GM21367 (cell line): ENCODE measurements around the gene OR52E1.
"Not testable (repeated sequence)": the region's sequence is repeated elsewhere in the genome, so short reads cannot be mapped to it uniquely, and the experiment has no call there.

Source experiments
- ATAC-seq: cut with Tn5 transposase; IDR thresholded peaks from one replicate; pipeline ENCODE4 v1.9.1; 2021; ENCODE audit not compliant: unreplicated experiment

OR52E1 gene

GRCh38 chr11:5069272-5069671 lies at the start of gene OR52E1:
Gene OR52E1 (plus strand): TSS chr11:5069572.
- no peak for ATAC-seq

DNA sequence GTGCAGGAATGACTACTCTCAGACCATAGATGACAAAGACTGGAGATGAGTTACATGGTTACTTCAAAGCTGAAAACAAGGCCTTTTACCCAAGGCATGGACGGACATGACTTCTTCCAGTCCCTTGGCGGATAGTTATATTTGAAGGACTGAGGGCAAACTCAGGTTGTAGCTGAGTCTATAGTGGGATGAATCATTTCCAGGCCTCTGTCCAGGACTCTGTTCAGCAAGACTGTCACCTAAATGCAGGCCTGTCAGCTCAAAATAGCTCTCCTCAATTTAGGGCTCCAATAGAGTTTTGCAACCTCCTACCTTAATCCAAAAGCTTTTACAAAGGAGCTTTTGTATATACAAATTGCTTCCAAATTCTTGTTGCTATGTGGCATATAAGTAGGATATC lies 47.4 kb upstream of the OR52E1 start:
- no peak for ATAC-seq

DNA sequence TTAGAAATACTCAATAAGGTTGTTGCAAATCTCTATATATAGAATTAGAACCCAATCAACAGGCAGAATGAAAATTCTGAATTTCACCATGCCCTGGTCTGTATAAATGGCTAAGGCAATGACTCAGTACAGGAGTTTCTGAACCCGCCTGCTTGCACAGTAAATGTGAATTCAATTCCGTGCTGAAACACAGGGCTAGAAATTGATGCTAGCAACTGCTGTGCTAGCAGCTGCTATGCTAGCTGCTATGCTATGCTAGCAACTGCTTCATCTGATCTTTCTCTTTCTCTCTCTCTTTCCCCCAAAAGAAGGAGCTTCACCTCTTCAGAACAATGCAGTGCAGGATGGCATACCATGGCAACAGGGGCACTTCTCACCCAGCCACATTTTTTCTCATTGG lies 32.7 kb upstream of the OR52E1 start:
- no peak for ATAC-seq

DNA sequence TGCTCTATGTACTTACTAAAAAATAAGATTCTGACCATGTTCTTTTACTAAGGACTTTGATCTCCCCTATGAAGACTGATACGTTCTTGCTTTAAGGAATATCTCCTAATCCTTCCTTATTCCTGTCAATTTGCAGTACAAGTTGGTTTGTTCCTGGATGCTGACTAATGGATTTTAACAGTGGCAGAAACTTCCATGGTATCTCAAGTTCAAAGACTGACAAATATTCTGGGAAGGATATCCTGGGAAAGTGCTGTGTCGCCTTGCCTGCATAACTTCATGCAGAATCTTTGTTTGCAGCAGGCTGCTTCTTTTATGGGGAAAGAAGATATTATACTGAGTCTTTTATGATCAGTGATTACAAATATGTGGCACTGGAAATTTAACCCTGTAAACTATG lies 31.4 kb upstream of the OR52E1 start:
- no peak for ATAC-seq

GRCh38 chr11:5038341-5038740 lies 31.0 kb upstream of the OR52E1 start:
- no peak for ATAC-seq

DNA sequence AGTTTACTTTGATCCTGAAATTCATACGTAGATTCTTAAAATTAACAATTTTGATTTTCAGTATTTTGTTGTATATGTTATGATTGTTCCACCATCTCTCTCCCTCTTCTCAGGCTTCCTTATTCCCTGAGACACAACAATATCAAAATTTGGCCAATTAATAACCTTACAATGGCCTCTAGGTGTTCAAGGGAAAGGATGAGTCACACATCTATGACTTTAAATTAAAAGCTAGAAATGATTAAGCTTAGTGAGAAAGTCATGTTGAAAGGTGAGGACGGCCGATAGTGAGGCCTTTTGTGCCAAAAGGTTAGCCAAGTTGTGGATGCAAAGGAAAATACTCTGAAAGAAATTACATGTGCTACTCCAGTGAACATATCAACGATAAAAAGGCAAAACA lies 28.5 kb upstream of the OR52E1 start:
- no peak for ATAC-seq

- no peak for ATAC-seq
These were observed 27.3 kb upstream of the OR52E1 start for GRCh38 chr11:5042091-5042490.

GRCh38 chr11:5043380-5043779 lies 26.0 kb upstream of the OR52E1 start:
- ATAC-seq: no peak

- no peak for ATAC-seq
These were observed 23.1 kb upstream of the OR52E1 start, which contains the start of gene OR52J3 for GRCh38 chr11:5046226-5046625. Gene OR52J3 (plus strand): TSS chr11:5046526. CDS start chr11:5046526, 0 bp downstream.

- ATAC-seq: no peak
These were observed 22.5 kb upstream of the OR52E1 start for GRCh38 chr11:5046754-5047330.

DNA sequence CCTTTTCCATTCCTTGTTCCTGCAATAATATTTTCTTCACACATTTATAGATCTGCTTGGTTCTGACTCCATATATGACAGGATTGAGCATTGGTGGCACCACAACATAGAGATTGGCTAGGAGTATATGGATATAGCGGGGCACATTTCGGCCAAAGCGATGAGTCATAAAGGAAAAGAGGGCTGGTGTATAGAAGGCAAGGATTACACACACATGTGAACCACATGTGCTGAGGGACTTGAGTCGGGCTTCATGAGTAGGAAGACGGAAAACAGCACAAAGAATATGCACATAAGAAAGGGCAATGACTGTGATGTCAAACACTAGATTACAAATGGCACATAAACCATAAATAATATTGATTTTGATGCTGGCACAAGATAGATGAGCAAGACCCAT lies 10.7 kb upstream of the OR52E1 start:
- ATAC-seq: not testable (repeated sequence)

DNA sequence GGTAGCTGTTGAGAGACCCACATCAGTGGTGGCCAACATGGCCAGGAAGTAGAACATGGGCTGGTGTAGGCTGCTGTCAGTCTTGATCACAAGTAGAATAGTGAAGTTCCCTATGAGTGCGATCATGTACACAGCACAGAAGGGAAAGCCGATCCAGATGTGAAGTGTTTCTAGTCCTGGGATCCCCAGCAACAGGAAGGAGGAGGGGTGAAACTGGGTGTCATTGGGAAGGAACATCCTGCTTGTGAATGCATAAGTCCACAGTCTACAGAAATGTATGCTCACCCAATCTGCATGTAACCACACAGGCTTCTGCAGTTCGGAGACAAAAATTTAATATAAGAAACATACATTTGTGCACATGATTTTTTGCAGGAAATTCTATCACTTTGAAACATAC lies 10.0 kb upstream of the OR52E1 start, which contains the start of gene OR52E2:
TSS of gene OR52E2 (minus strand) at position 237 of the 400 bp plus-strand sequence. CDS start at position 237, 0 bp downstream.
- no peak for ATAC-seq

DNA sequence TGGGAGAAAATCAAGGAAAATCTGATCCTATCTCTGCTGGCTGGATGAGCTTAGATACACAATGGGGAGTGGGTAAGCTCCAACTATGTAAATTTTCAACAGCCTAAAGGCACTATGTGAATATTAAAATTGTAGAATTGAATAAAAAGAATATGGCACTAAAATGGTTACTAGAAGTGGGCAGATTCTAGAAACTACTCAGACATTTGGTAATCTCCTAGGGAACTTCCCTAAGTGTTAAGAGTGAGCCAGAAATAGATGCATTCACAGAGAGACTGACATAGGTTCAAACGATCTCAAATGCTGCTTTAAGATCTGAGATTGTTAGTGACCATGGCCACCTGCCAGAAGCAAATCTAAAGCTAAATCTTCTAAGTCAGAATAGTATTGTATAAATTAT lies 4.3 kb upstream of the OR52E1 start:
- no peak for ATAC-seq

GRCh38 chr11:5071799-5072198 lies 2.4 kb downstream of the OR52E1 start:
- ATAC-seq: no peak

DNA sequence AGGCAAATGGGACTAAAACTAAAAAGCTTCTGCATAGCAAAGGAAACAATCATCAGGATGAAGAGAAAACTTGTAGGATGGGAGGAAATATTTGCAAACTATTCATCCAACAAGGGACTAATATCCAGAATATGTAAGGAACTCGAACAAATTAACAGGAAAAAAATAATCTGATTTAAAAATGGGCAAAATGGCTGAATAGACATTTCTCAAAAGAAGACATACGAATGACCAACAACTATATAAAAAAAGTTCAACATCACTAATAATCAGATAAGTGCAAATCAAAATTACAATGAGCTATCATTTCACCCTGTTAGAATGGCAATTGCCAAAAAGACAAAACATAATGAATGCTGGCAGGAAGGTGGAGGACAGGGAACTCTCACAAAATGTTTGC lies 12.0 kb downstream of the OR52E1 start:
- ATAC-seq: no peak

GRCh38 chr11:5083602-5084001 lies 14.2 kb downstream of the OR52E1 start:
- ATAC-seq: no peak

DNA sequence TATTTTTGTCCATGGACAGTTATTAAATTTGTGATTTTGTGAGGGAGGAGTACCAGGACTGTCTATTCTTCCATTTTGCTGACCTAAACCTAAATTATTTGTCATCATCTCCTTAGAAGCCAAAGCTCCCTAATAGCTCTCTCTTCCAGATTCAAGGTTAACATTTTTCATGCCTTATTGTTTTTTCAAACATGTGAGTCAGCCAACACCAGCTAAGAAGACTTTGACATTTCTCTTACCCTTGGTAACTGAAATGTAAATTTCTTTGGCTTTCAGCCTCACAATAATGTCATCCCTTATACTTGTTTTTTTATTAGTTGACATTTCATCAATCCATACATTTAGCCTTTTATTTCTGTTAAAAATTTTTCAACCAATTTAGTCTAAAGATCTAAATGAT lies 19.2 kb downstream of the OR52E1 start:
- no peak for ATAC-seq

DNA sequence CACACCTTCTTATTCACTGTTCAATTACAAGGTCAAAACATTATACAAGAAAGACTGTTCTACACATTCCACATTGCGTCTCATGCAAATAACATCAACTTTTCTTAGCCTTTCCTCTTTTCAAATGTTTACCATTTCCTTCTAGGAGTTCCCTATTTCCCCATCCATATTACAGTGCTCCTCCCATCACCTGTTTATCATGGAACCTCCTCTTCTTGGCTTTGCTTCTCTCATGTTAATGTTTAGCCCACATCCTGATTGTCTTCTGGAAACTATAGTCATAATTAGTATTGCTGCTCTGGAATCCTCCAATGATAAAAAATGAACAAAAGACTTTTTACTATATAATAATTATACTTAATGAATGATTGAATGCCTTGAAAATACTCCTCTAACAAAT lies 21.3 kb downstream of the OR52E1 start:
- no peak for ATAC-seq

DNA sequence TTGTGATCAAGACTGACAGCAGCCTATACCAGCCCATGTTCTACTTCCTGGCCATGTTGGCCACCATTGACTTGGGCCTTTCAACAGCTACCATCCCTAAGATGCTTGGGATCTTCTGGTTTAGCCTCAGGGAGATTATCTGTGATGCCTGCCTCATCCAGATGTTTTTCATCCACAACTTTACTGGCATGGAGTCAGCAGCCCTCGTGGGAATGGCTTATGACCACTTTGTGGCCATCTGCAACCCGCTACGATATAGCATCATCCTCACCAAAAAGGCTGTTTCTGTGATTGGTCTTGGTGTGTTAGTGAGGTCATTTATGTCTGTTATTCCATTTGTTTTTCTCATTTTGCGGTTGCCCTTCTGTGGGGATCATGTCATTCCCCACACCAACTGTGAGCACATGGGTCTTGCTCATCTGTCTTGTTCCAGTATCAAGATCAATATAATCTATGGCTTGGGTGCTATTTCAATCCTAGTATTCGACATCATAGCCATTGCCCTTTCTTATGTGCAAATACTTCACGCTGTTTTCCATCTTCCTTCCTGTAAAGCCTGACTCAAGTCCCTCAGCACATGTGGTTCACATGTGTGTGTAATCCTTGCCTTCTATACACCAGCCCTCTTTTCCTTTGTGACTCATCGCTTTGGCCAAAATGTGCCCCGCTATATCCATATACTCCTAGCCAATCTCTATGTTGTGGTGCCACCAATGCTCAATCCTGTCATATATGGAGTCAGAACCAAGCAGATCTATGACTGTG lies 23.6 kb downstream of the OR52E1 start:
- no peak for ATAC-seq

- no peak for ATAC-seq
These were observed 26.6 kb downstream of the OR52E1 start for GRCh38 chr11:5096011-5096410.

DNA sequence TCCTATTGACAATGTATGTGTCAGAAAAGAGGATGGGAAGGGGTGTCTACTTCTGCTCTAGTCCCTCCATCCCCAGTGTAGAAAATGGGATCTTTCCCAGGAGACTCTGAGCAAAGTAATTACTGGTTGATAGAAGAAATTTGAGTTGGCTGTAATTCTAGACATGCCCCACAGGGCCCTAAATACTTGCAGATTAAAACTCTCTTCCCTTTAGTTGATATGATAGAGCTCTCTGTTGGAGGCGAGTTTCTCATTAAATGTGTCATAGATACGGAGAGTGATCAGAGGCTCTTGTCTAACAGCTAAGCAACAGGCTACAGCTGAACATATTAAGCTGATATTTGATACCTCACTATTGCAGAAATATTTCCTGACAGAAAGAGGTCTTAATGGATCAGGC lies 32.9 kb downstream of the OR52E1 start:
- ATAC-seq: no peak

DNA sequence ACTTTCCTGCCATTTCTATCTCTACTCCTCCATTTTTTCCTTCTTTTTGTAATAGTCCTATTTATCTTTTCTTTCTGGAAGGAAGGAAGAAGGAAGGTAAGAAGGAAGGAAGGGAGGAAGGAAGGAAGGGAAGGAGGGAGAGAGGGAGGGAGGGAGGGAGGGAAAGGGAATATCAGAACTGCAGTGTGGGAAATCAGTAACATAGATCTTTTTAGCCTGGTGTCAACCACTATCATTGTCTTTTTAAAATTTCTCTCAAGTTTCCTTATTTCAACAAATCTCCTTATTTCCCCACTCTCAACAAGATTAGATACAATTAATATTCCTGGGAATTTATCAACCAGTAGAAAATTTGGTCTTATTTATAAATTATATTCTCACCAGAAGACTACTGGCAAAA lies 33.7 kb downstream of the OR52E1 start:
- ATAC-seq: no peak

DNA sequence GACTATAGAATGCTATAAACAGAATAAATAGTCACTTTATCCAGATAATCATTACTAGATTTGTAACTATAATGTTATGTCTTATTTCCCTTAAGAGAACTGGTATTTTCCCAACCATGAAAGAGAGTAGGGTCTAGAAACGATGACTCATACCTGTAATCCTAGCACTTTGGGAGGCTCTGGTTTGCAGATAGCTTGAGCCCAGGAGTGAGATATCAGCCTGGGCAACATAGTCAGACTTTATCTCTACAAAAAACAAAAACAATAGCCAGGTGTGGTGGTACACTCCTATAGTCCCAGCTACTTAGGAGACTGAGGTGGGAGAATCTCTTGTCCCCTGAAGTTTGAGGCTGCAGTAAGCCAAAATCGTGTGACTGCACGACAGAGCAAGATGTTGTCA lies 37.9 kb downstream of the OR52E1 start:
- ATAC-seq: no peak
